Measurements from ENCODE around the gene TNFRSF19.

GRCh38 chr13:23724196-23724970, 154.2 kb downstream of the TNFRSF19 start:
- TF ChIP-seq CTCF (IDR thresholded peaks at IDR 0.05; ENCODE audit: low read depth, low read length), result no peak
- TF ChIP-seq POLR2A (IDR thresholded peaks at IDR 0.05; ENCODE audit: extremely low read depth, insufficient read length), result no peak
- no peak for TF ChIP-seq MAX (IDR thresholded peaks at IDR 0.05; ENCODE audit: low read depth, low read length)
- no peak for TF ChIP-seq MYC (IDR thresholded peaks at IDR 0.05; ENCODE audit: low read depth, low read length)
